ENCODE results near the gene LRRC7. TPM values are rescaled to one million over a fixed set of nuclear protein-coding genes. Genes with fewer than 3 reads are reported as not detected.
A peak's percentile ranks its signal among the peaks of the same experiment; 100 is the strongest.

The LRRC7 gene
- polyA plus RNA-seq, 1 of the 3 experiments (the other 2 are of a cell fraction), result 0.02 TPM

- CTCF ChIA-PET, result no interaction called here
- Histone ChIP-seq H3F3A (replicated peaks; ENCODE audit: insufficient read depth) (no peaks in the 10 kb centered on the region), H3K9me3 (no peaks in the 10 kb centered on the region), H3K9ac (no peak overlapping the region), H3K79me2 (ENCODE audit: insufficient read depth) (no peaks in the 10 kb centered on the region), H2AFZ (ENCODE audit: low read depth) (no peak overlapping the region), H3K27ac (ENCODE audit: low read depth in 2 of 2, low read length in 1 of 2) (no peak overlapping the region), H3K4me1 (ENCODE audit: control insufficient read depth in 1 of 2, insufficient read depth in 2 of 2, low read depth in 1 of 2, low read length in 1 of 2) (peaks cover 0 to 4% of the 10 kb centered on the region in 2 experiments; a peak in 2 of 4 replicates), H3K9me2 (no peaks in the 10 kb centered on the region), H4K20me1 (ENCODE audit: insufficient read depth) (no peaks in the 10 kb centered on the region), H3K4me3 (ENCODE audit: low read depth in 2 of 2, low read length in 1 of 2) (no peak overlapping the region), H3K27me3 (ENCODE audit: insufficient read depth) (no peaks in the 10 kb centered on the region), H3K36me3 (replicated peaks in 1 of 2; ENCODE audit: control insufficient read depth in 1 of 2, insufficient read depth in 2 of 2, low read length in 1 of 2) (no peaks in the 10 kb centered on the region), H3K4me2 (no peak overlapping the region)
- POLR2A ChIA-PET, result no interaction called here
- DNase-seq, result peak; percentile 41
- TF ChIP-seq RCOR1 (IDR thresholded peaks at IDR 0.05; ENCODE audit: low read length), result peak; percentile 60; the same call in 1 of the 2 replicates
- no peak for TF ChIP-seq TAF1 (IDR thresholded peaks at IDR 0.05; ENCODE audit: borderline replicate concordance, low read depth, low read length)
- no peak for TF ChIP-seq FOSL2 (IDR thresholded peaks at IDR 0.05; ENCODE audit: borderline replicate concordance, low read depth)
- TF ChIP-seq, protein P1, sequence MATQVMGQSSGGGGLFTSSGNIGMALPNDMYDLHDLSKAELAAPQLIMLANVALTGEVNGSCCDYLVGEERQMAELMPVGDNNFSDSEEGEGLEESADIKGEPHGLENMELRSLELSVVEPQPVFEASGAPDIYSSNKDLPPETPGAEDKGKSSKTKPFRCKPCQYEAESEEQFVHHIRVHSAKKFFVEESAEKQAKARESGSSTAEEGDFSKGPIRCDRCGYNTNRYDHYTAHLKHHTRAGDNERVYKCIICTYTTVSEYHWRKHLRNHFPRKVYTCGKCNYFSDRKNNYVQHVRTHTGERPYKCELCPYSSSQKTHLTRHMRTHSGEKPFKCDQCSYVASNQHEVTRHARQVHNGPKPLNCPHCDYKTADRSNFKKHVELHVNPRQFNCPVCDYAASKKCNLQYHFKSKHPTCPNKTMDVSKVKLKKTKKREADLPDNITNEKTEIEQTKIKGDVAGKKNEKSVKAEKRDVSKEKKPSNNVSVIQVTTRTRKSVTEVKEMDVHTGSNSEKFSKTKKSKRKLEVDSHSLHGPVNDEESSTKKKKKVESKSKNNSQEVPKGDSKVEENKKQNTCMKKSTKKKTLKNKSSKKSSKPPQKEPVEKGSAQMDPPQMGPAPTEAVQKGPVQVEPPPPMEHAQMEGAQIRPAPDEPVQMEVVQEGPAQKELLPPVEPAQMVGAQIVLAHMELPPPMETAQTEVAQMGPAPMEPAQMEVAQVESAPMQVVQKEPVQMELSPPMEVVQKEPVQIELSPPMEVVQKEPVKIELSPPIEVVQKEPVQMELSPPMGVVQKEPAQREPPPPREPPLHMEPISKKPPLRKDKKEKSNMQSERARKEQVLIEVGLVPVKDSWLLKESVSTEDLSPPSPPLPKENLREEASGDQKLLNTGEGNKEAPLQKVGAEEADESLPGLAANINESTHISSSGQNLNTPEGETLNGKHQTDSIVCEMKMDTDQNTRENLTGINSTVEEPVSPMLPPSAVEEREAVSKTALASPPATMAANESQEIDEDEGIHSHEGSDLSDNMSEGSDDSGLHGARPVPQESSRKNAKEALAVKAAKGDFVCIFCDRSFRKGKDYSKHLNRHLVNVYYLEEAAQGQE (IDR thresholded peaks at IDR 0.05; ENCODE audit: low read depth, low read length), result no peak
- no peak for TF ChIP-seq ELF1 (IDR thresholded peaks at IDR 0.05)
- no peak for TF ChIP-seq MEF2A (IDR thresholded peaks at IDR 0.05; ENCODE audit: borderline replicate concordance, low read depth)
- no peak for TF ChIP-seq FOXJ3 (CRISPR knock-in tag; IDR thresholded peaks at IDR 0.05)
- no peak for TF ChIP-seq ZBTB33 (IDR thresholded peaks at IDR 0.05; ENCODE audit: borderline replicate concordance, low read depth)
- TF ChIP-seq GABPA (IDR thresholded peaks at IDR 0.05; ENCODE audit: low read depth), result no peak
- TF ChIP-seq CHD2 (IDR thresholded peaks at IDR 0.05; ENCODE audit: low read length, partially characterized antibody), result no peak
- TF ChIP-seq, protein P2, sequence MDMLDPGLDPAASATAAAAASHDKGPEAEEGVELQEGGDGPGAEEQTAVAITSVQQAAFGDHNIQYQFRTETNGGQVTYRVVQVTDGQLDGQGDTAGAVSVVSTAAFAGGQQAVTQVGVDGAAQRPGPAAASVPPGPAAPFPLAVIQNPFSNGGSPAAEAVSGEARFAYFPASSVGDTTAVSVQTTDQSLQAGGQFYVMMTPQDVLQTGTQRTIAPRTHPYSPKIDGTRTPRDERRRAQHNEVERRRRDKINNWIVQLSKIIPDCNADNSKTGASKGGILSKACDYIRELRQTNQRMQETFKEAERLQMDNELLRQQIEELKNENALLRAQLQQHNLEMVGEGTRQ (IDR thresholded peaks at IDR 0.05; ENCODE audit: borderline replicate concordance, low read depth, low read length), result no peak
- TF ChIP-seq EP300 (IDR thresholded peaks at IDR 0.05; ENCODE audit: borderline replicate concordance in 1 of 2, low read depth in 1 of 2, low read length in 1 of 2), result peak in 1 of 2 experiments; percentile 60; a peak in 1 of 4 replicates
- TF ChIP-seq POLR2AphosphoS5 (IDR thresholded peaks at IDR 0.05; ENCODE audit: low read depth, low read length), result no peak
- no peak for TF ChIP-seq EZH2phosphoT487 (IDR thresholded peaks at IDR 0.05; ENCODE audit: borderline replicate concordance, low read depth)
- TF ChIP-seq GATA2 (CRISPR knock-in tag; IDR thresholded peaks at IDR 0.05), result peak; percentile 72
- TF ChIP-seq IRF3 (IDR thresholded peaks at IDR 0.05; ENCODE audit: low read depth, low read length), result no peak
- TF ChIP-seq SMC3 (IDR thresholded peaks at IDR 0.05; ENCODE audit: low read depth, low read length), result no peak
- no peak for TF ChIP-seq SIN3A (IDR thresholded peaks at IDR 0.05; ENCODE audit: borderline replicate concordance, low read depth, low read length)
- WGBS (ENCODE audit: low lambda C conversion rate), result 43% methylated on average over 5 of the region's 5 CpGs
These were observed 330.8 kb downstream of the LRRC7 start for GRCh38 chr1:69898403-69898947.

Measured in SK-N-SH (cell line).